ENCODE data around the gene FRMD4A.

GRCh38 chr10:14366760-14367159, 36.0 kb upstream of the FRMD4A start:
- TF ChIP-seq POLR2A (IDR thresholded peaks at IDR 0.05) (no peak), CTCF (IDR thresholded peaks at IDR 0.05) (no peak)
